Muscle layer of colon (tissue), 2 donors: Measurements from ENCODE around the gene MED19.

ENCODE experiments used
- H3K27ac ChIP-seq: one replicate; pipeline ENCODE4 v1.7.0; 2013; ENCODE audit warnings: low read depth, mild to moderate bottlenecking, low read length, moderate library complexity
- H3K27me3 ChIP-seq, 2 donors: one replicate each; pipeline ENCODE4 v1.7.0; 2013; ENCODE audit warnings: low read length in 2 of 2, mild to moderate bottlenecking in 2 of 2; ENCODE audit not compliant: insufficient read depth in 2 of 2, control insufficient read depth in 1 of 2
- H3K36me3 ChIP-seq: one replicate; pipeline ENCODE4 v1.7.0; 2013; ENCODE audit warnings: mild to moderate bottlenecking, low read length; ENCODE audit not compliant: insufficient read depth
- H3K4me1 ChIP-seq: one replicate; pipeline ENCODE4 v1.7.0; 2013; ENCODE audit warnings: mild to moderate bottlenecking, low read length; ENCODE audit not compliant: insufficient read depth
- H3K4me3 ChIP-seq, 2 donors: one replicate each; pipeline ENCODE4 v1.7.0; 2013; ENCODE audit warnings: low read length in 2 of 2, low read depth in 1 of 2, mild to moderate bottlenecking in 1 of 2, moderate library complexity in 1 of 2
- H3K9ac ChIP-seq: one replicate; pipeline ENCODE4 v1.7.0; 2013; ENCODE audit warnings: low read length
- H3K9me3 ChIP-seq: one replicate; pipeline ENCODE4 v1.7.0; 2013; ENCODE audit warnings: mild to moderate bottlenecking, low read length
- donor health status: abdominal sarcoma.
- donor health status: Adenocarcinoma of cecum.

The MED19 gene

GRCh38 chr11:57667736-57668433 is 44.1 kb downstream of the MED19 start, which contains the start of gene ZDHHC5:
TSS of gene ZDHHC5 (plus strand) at chr11:57668114. CDS start at chr11:57673091, 4,977 bp downstream.
- Histone ChIP-seq H3K27me3 (no peaks in the 10 kb centered on the region), H3K36me3 (peaks cover 16% of the 10 kb centered on the region), H3K27ac (peak within 1 kb of the TSS; percentile 95), H3K9ac (peak within 1 kb of the TSS; percentile 86), H3K4me1 (peaks cover 18% of the 10 kb centered on the region), H3K4me3 (peak within 1 kb of the TSS; percentile 85 to 92), H3K9me3 (no peaks in the 10 kb centered on the region)

DNA sequence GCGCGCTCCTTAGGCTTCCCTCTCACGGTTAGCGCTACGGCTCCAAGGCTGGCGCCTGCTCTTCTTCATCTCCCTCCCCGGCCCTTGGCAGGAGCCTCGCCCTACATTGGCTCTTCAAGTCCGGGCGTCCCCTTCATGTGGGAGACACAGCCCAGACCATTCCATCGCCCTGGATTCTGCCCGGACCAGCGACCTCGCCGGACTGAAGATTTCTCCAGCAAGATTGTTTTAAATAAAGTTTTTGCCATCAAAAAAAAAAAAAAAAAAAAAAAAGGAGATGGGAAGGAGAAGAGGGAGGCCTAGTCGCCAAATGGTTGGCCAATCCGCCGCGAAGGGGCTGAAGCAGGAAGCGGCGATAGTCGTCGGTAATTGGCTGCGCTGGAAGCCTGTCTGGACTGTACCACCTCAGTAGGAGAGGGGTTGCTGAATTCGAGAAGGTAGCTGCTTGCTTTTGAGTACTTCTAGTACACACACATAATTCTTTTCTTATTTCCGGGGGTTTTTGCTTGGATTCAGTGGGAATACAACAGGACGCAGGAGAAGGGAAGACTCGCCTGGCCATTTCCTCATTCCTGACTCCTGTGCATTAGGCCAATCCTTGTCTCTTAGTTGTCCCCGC is 44.8 kb downstream of the MED19 start:
- H3K27ac ChIP-seq = peak overlapping the region; percentile 95
- H3K9me3 ChIP-seq = no peaks in the 10 kb centered on the region
- H3K9ac ChIP-seq = peak overlapping the region; percentile 69
- peaks cover 16% of the 10 kb centered on the region for H3K36me3 ChIP-seq
- H3K27me3 ChIP-seq = no peaks in the 10 kb centered on the region
- peaks cover 18% of the 10 kb centered on the region for H3K4me1 ChIP-seq
- H3K4me3 ChIP-seq = peak overlapping the region; percentile 56 to 92

DNA sequence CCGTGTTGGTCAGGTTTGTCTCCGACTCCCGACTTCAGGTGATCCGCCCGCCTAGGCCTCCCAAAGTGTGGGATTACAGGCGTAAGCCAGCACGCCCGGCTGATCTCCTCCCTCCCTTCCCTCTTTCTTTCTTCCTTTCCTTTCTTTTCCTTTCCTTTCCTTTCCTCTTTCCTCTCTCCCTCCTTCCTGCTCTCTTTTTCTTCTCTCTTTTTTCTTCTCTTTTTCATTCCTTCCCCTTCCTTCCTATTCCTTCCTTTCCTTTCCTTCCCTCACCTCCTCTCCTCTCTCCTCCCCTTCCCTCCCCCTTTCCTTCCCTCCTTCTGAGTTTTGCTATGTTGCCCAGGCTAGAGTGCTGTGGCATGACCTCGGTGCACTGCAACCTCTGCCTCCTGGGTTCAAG is 48.0 kb downstream of the MED19 start:
- Histone ChIP-seq H3K27ac (no peak overlapping the region), H3K36me3 (peaks cover 38% of the 10 kb centered on the region), H3K4me3 (no peak overlapping the region), H3K27me3 (no peaks in the 10 kb centered on the region), H3K9me3 (no peaks in the 10 kb centered on the region), H3K4me1 (peaks cover 9% of the 10 kb centered on the region), H3K9ac (no peak overlapping the region)

- H3K4me3 ChIP-seq = no peak overlapping the region
- no peak overlapping the region for H3K9ac ChIP-seq
- H3K27ac ChIP-seq = no peak overlapping the region
- H3K36me3 ChIP-seq = peaks cover 38% of the 10 kb centered on the region
- no peaks in the 10 kb centered on the region for H3K9me3 ChIP-seq
- H3K4me1 ChIP-seq = peaks cover 10% of the 10 kb centered on the region
- H3K27me3 ChIP-seq = no peaks in the 10 kb centered on the region
Observed at GRCh38 chr11:57662893-57663292, 49.1 kb downstream of the MED19 start.

GRCh38 chr11:57659669-57660068 is 52.3 kb downstream of the MED19 start:
- Histone ChIP-seq H3K9ac (no peak overlapping the region), H3K4me3 (no peak overlapping the region), H3K4me1 (peaks cover 8% of the 10 kb centered on the region), H3K27ac (no peak overlapping the region), H3K27me3 (no peaks in the 10 kb centered on the region), H3K9me3 (no peaks in the 10 kb centered on the region), H3K36me3 (peaks cover 38% of the 10 kb centered on the region)

- Histone ChIP-seq H3K4me1 (peaks cover 8% of the 10 kb centered on the region), H3K36me3 (peaks cover 38% of the 10 kb centered on the region), H3K27ac (peak overlapping the region; percentile 67), H3K9me3 (no peaks in the 10 kb centered on the region), H3K4me3 (peak overlapping the region; percentile 72 to 80), H3K27me3 (peaks cover 2 to 5% of the 10 kb centered on the region in 2 donors), H3K9ac (peak overlapping the region; percentile 36)
Observed at GRCh38 chr11:57658023-57658361, 54.0 kb downstream of the MED19 start.

- Histone ChIP-seq H3K9me3 (no peaks in the 10 kb centered on the region), H3K27ac (peak within 1 kb of the TSS; percentile 67)
Observed at GRCh38 chr11:57657194-57658022, 54.6 kb downstream of the MED19 start, which contains the start of gene CLP1. TSS of gene CLP1 (plus strand) at chr11:57657762. CDS start at chr11:57659477, 1,715 bp downstream.

GRCh38 chr11:57656885-57657193 is 55.2 kb downstream of the MED19 start:
- H3K27ac ChIP-seq = peak overlapping the region; percentile 67
- no peaks in the 10 kb centered on the region for H3K9me3 ChIP-seq
- peak overlapping the region in 1 of 2 donors; percentile 80 for H3K4me3 ChIP-seq
- peaks cover 8% of the 10 kb centered on the region for H3K4me1 ChIP-seq
- peak overlapping the region; percentile 27 for H3K9ac ChIP-seq
- H3K27me3 ChIP-seq = peaks cover 5 to 12% of the 10 kb centered on the region in 2 donors
- peaks cover 28% of the 10 kb centered on the region for H3K36me3 ChIP-seq

More at GRCh38 chr11:57657194-57658022, 54.6 kb downstream of the MED19 start, which contains the start of gene CLP1:
- H3K4me3 ChIP-seq = peak within 1 kb of the TSS; percentile 72 to 80
- H3K36me3 ChIP-seq = peaks cover 33% of the 10 kb centered on the region
- H3K9ac ChIP-seq = peak within 1 kb of the TSS; percentile 36
- peaks cover 8% of the 10 kb centered on the region for H3K4me1 ChIP-seq
- peaks cover 5 to 7% of the 10 kb centered on the region in 2 donors for H3K27me3 ChIP-seq
